IPS-18c (cell line): ENCODE measurements around the gene TMEM150B.
A peak's percentile ranks its signal among the peaks of the same experiment; 100 is the strongest.
"Not testable (repeated sequence)": the region's sequence is repeated elsewhere in the genome, so short reads cannot be mapped to it uniquely, and the experiment has no call there.

Experiments
- H3K4me3 ChIP-seq: 2 replicates; pipeline ENCODE4 v1.7.0; 2013; ENCODE audit warnings: low read depth, mild to moderate bottlenecking, low read length, moderate library complexity; ENCODE audit not compliant: insufficient read depth
- H3K9me3 ChIP-seq: one replicate; pipeline ENCODE4 v1.6.1; 2013; ENCODE audit warnings: mild to moderate bottlenecking, low read length, moderate library complexity; ENCODE audit not compliant: control insufficient read depth, insufficient read depth

Gene TMEM150B

DNA sequence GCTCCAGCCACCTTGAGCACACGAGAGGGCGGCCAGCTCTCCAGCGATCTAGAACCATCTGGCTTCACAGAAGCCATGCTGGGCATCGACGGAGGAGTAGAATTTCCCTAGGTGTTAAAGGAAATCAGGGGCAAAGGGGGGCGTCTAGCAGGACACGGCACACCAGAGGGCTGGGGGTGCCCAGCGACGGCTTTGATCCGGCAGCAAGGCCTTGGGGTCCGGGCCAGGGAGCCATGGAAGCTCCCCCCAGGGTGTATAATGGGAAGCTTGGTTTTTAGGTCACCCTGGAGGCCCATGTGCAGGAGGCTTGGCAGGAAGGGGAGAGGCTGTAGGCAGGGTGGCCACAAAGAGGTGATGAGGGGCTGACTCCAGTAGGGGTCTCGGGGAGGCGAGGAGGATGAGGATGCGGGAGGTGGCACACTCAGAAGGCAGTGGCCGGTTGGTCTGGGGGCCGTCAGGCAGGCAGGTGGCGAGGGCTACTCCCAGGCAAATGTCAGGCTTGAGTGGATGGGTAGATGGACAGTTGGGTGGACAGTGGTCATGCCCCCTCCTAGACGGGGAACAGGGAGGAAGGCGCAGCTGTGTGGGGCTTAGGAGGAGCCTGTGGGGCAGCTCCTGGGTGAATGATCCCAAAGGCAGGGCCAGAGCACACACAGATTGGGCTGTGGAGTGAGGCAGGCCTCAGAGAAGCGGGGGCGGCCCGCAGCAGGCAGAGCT, 20.1 kb upstream of the TMEM150B start:
- H3K4me3 ChIP-seq, result no peak overlapping the region
- H3K9me3 ChIP-seq, result no peaks in the 10 kb centered on the region

- Histone ChIP-seq H3K9me3 (no peaks in the 10 kb centered on the region), H3K4me3 (no peak overlapping the region)
Measured at GRCh38 chr19:55344444-55344843, 19.3 kb upstream of the TMEM150B start.

- Histone ChIP-seq H3K4me3 (peak overlapping the region; percentile 43), H3K9me3 (no peaks in the 10 kb centered on the region)
Measured at GRCh38 chr19:55341595-55342531, 16.7 kb upstream of the TMEM150B start.

- peak overlapping the region; percentile 81 for H3K4me3 ChIP-seq
- H3K9me3 ChIP-seq, result no peaks in the 10 kb centered on the region
Measured at GRCh38 chr19:55341171-55341588, 16.0 kb upstream of the TMEM150B start.

- H3K9me3 ChIP-seq, result no peaks in the 10 kb centered on the region
Measured at GRCh38 chr19:55340784-55341147, 15.6 kb upstream of the TMEM150B start.

DNA sequence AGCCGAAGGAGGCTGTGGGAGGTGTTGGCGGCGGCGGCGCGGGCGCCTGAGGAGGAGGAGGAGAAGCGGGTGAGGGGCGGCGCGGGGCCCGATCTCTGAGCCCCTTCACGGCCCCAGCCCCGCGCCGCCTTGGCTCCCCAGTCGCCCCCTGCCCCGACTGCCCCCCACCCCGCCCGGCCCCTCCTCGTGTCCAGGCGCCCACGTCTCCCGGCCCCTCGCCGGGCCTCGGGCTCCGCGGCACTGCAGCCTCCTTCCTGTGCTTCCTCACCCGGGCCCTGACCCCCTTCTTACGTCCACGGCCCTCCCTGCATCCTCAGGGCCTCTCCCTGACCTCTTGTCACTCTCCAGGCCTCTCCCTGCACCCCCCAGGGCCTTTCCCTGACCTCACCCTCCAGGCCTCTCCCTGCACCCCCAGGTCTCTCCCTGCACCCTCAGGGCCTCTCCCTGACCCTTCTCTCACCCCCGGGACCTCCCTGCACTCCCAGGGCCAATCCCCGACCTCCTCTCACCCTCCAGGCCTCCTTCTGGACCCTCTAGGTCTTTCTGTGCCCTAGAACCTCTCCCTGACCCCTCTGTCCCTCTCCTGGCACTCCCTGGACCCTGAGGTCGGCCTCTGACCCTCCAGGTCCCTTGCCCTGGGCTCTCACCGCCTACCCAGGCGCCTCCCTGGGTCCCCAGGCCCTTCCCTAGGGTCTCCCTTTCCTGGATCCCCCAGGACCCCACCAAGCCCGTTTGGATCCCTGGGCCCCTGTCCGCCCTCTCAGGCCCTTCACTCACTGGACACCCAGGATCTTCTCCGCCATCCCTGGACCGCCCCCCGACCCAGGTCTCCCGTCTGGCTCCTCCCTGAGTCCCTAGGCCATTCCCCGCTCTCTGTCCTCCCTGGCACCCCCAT, 15.0 kb upstream of the TMEM150B start:
- Histone ChIP-seq H3K4me3 (peak overlapping the region; percentile 81), H3K9me3 (no peaks in the 10 kb centered on the region)

More at GRCh38 chr19:55340784-55341147, 15.6 kb upstream of the TMEM150B start:
- peak overlapping the region; percentile 81 for H3K4me3 ChIP-seq

GRCh38 chr19:55339105-55339888, 14.2 kb upstream of the TMEM150B start, which contains the start of gene KMT5C:
Gene KMT5C, plus strand, starts transcription at chr19:55339876. Its CDS starts 2,061 bp downstream, at chr19:55341937.
- Histone ChIP-seq H3K9me3 (no peaks in the 10 kb centered on the region), H3K4me3 (peak within 1 kb of the TSS; percentile 81)

- Histone ChIP-seq H3K4me3 (no peak overlapping the region), H3K9me3 (no peaks in the 10 kb centered on the region)
Measured at GRCh38 chr19:55336101-55336500, 11.0 kb upstream of the TMEM150B start.

GRCh38 chr19:55333870-55334269, 8.7 kb upstream of the TMEM150B start:
- no peaks in the 10 kb centered on the region for H3K9me3 ChIP-seq
- H3K4me3 ChIP-seq, result no peak overlapping the region

- not testable (repeated sequence) for H3K4me3 ChIP-seq
Measured at GRCh38 chr19:55329791-55330190, 4.7 kb upstream of the TMEM150B start.

GRCh38 chr19:55328774-55329318, 3.7 kb upstream of the TMEM150B start:
- not testable (repeated sequence) for H3K4me3 ChIP-seq, H3K9me3 ChIP-seq

More at GRCh38 chr19:55329791-55330190, 4.7 kb upstream of the TMEM150B start:
- H3K9me3 ChIP-seq, result not testable (repeated sequence)

GRCh38 chr19:55324662-55325061, 479 bp downstream of the TMEM150B start:
- Histone ChIP-seq H3K9me3 (no peaks in the 10 kb centered on the region), H3K4me3 (no peak overlapping the region)

GRCh38 chr19:55322204-55322885, 2.8 kb downstream of the TMEM150B start:
- H3K4me3 ChIP-seq, result no peak overlapping the region
- no peaks in the 10 kb centered on the region for H3K9me3 ChIP-seq

- no peaks in the 10 kb centered on the region for H3K9me3 ChIP-seq
Measured at GRCh38 chr19:55321466-55322137, 3.5 kb downstream of the TMEM150B start.

GRCh38 chr19:55320844-55321419, 4.2 kb downstream of the TMEM150B start:
- H3K4me3 ChIP-seq, result no peak overlapping the region
- H3K9me3 ChIP-seq, result no peaks in the 10 kb centered on the region

More at GRCh38 chr19:55321466-55322137, 3.5 kb downstream of the TMEM150B start:
- no peak overlapping the region for H3K4me3 ChIP-seq
